ENCODE data around the gene TPRN. TPM values are rescaled to one million over a fixed set of nuclear protein-coding genes. Genes with fewer than 3 reads are reported as not detected.

Gene TPRN
- total and polyA plus RNA-seq, 9 of the 15 experiments (the other 6 are each of a cell fraction or from before 2014, with no cell fraction given): 0.31 to 31.9 (median 4.4) TPM

DNA sequence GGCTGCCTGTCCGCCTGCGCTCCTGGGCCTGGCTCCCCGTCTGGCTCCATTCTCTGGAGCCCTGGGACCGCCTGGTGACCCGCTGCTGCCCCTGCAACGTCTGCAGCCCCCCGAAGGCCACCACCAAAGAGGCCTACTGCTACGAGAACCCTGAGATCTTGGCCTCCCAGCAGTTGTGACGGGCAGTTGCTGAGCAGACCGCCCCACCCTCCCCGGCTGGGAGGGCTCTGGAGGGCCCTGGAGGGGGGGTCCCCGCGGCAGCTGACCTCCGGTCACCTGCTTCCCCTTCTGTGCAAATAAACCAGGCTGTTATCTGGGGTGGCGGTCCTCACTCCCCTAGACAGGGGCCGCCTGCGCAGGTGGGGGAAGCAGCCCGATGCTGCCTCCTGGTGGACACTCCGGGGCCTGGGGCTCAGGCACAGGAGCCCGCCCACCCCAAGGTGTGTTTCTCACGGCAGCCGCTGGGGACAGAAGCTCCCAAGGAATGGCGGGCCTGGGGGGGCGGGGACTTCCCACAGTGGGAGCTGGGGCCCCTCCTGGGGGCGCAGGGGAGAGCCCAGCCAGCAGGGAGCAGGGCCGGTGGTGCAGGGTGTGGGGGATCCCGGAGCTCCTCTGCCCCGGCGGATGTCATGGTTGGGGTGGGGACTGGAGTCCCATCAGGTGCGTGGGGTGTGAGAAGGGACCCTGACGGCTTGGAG, 35.8 kb upstream of the TPRN start (continued):
- TF ChIP-seq, protein P1, sequence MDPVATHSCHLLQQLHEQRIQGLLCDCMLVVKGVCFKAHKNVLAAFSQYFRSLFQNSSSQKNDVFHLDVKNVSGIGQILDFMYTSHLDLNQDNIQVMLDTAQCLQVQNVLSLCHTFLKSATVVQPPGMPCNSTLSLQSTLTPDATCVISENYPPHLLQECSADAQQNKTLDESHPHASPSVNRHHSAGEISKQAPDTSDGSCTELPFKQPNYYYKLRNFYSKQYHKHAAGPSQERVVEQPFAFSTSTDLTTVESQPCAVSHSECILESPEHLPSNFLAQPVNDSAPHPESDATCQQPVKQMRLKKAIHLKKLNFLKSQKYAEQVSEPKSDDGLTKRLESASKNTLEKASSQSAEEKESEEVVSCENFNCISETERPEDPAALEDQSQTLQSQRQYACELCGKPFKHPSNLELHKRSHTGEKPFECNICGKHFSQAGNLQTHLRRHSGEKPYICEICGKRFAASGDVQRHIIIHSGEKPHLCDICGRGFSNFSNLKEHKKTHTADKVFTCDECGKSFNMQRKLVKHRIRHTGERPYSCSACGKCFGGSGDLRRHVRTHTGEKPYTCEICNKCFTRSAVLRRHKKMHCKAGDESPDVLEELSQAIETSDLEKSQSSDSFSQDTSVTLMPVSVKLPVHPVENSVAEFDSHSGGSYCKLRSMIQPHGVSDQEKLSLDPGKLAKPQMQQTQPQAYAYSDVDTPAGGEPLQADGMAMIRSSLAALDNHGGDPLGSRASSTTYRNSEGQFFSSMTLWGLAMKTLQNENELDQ (CRISPR knock-in tag; IDR thresholded peaks at IDR 0.05; ENCODE audit: borderline replicate concordance): no peak
- peak; percentile 76 for TF ChIP-seq ZFX (CRISPR knock-in tag; IDR thresholded peaks at IDR 0.05)
- TF ChIP-seq SIN3B (IDR thresholded peaks at IDR 0.05; ENCODE audit: low read depth): no peak
- TF ChIP-seq SP1 (CRISPR knock-in tag; IDR thresholded peaks at IDR 0.05): peak; percentile 98
- peak; percentile 50 for TF ChIP-seq JUND (IDR thresholded peaks at IDR 0.05; ENCODE audit: borderline replicate concordance, low read depth, low read length)
- no peak; the same call in 2 of the 3 replicates for TF ChIP-seq JUND (tag; IDR thresholded peaks at IDR 0.05; ENCODE audit: borderline replicate concordance, low read depth, low read length)
- peak; percentile 85 for TF ChIP-seq ARID1B (IDR thresholded peaks at IDR 0.05)
- peak; percentile 86 for TF ChIP-seq GABPB1 (CRISPR knock-in tag; IDR thresholded peaks at IDR 0.05)
- no peak for TF ChIP-seq KAT2B (IDR thresholded peaks at IDR 0.05; ENCODE audit: low read depth, low read length)
- TF ChIP-seq ADNP (tag; IDR thresholded peaks at IDR 0.05): no peak
- TF ChIP-seq BRF1 (IDR thresholded peaks at IDR 0.05; ENCODE audit: borderline replicate concordance, extremely low read depth, insufficient read length): no peak
- no peak for TF ChIP-seq ZNF3 (CRISPR knock-in tag; IDR thresholded peaks at IDR 0.05)
- TF ChIP-seq, protein P2, sequence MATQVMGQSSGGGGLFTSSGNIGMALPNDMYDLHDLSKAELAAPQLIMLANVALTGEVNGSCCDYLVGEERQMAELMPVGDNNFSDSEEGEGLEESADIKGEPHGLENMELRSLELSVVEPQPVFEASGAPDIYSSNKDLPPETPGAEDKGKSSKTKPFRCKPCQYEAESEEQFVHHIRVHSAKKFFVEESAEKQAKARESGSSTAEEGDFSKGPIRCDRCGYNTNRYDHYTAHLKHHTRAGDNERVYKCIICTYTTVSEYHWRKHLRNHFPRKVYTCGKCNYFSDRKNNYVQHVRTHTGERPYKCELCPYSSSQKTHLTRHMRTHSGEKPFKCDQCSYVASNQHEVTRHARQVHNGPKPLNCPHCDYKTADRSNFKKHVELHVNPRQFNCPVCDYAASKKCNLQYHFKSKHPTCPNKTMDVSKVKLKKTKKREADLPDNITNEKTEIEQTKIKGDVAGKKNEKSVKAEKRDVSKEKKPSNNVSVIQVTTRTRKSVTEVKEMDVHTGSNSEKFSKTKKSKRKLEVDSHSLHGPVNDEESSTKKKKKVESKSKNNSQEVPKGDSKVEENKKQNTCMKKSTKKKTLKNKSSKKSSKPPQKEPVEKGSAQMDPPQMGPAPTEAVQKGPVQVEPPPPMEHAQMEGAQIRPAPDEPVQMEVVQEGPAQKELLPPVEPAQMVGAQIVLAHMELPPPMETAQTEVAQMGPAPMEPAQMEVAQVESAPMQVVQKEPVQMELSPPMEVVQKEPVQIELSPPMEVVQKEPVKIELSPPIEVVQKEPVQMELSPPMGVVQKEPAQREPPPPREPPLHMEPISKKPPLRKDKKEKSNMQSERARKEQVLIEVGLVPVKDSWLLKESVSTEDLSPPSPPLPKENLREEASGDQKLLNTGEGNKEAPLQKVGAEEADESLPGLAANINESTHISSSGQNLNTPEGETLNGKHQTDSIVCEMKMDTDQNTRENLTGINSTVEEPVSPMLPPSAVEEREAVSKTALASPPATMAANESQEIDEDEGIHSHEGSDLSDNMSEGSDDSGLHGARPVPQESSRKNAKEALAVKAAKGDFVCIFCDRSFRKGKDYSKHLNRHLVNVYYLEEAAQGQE (IDR thresholded peaks at IDR 0.05; ENCODE audit: borderline replicate concordance): peak; percentile 93
- TF ChIP-seq, protein P2 (CRISPR knock-in tag; IDR thresholded peaks at IDR 0.05; ENCODE audit: low read depth): 0 out of 2 replicates have a peak, but pooled peaks have one; percentile 19
- peak; percentile 80; the same call in 1 of the 2 replicates for TF ChIP-seq NBN (IDR thresholded peaks at IDR 0.05; ENCODE audit: low read depth)
- peak; percentile 62 for TF ChIP-seq DACH1 (IDR thresholded peaks at IDR 0.05; ENCODE audit: partially characterized antibody)
